ENCODE data around the gene CCDC14.

CCDC14 gene

DNA sequence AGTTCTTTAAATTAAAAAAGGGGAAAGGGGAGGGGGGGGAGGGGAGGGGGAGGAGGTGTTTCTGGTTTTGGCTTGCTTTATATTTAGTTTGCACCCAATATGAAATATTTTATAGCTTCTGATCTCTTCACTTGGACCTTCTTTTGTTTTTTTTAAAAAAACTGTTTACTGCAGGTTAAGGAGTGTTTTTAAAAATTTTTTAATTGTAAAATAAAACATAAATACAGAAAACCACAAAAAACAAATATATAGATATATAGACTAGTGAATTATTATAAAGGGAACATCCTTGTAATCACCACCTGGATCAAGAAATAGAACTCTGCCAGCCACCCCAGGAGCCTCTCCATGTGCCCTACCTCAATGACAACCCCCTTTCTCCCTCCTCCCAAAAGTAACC, 76.0 kb downstream of the CCDC14 start:
- Histone ChIP-seq H3K36me3 (ENCODE audit: low read length) (no peaks in the 10 kb centered on the region), H3K79me2 (ENCODE audit: insufficient read depth, low read length) (no peaks in the 10 kb centered on the region), H3K27me3 (ENCODE audit: low read length) (no peaks in the 10 kb centered on the region), H3K9me3 (ENCODE audit: insufficient read depth, low read length) (no peaks in the 10 kb centered on the region), H3K4me3 (ENCODE audit: insufficient read depth, low read length, poor library complexity, severe bottlenecking) (no peak overlapping the region), H4K20me1 (ENCODE audit: low read depth, low read length) (no peaks in the 10 kb centered on the region), H3K4me2 (ENCODE audit: low read depth, low read length, poor library complexity, severe bottlenecking) (no peak overlapping the region), H3F3A (ENCODE audit: insufficient read depth) (no peaks in the 10 kb centered on the region), H3K9ac (ENCODE audit: low read length) (no peak overlapping the region), H3K9me2 (replicated peaks; ENCODE audit: insufficient read depth, low read length) (no peaks in the 10 kb centered on the region), H3K27ac (ENCODE audit: low read depth, low read length) (no peak overlapping the region), H2AFZ (ENCODE audit: low read depth, low read length, severe bottlenecking) (no peak overlapping the region)
- TF ChIP-seq EZH2phosphoT487 (conservative IDR thresholded peaks at IDR 0.05; ENCODE audit: low read length), result no peak
- TF ChIP-seq, protein P1, sequence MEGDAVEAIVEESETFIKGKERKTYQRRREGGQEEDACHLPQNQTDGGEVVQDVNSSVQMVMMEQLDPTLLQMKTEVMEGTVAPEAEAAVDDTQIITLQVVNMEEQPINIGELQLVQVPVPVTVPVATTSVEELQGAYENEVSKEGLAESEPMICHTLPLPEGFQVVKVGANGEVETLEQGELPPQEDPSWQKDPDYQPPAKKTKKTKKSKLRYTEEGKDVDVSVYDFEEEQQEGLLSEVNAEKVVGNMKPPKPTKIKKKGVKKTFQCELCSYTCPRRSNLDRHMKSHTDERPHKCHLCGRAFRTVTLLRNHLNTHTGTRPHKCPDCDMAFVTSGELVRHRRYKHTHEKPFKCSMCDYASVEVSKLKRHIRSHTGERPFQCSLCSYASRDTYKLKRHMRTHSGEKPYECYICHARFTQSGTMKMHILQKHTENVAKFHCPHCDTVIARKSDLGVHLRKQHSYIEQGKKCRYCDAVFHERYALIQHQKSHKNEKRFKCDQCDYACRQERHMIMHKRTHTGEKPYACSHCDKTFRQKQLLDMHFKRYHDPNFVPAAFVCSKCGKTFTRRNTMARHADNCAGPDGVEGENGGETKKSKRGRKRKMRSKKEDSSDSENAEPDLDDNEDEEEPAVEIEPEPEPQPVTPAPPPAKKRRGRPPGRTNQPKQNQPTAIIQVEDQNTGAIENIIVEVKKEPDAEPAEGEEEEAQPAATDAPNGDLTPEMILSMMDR (IDR thresholded peaks at IDR 0.05; ENCODE audit: insufficient read depth, low read length, poor library complexity, severe bottlenecking), result no peak

DNA sequence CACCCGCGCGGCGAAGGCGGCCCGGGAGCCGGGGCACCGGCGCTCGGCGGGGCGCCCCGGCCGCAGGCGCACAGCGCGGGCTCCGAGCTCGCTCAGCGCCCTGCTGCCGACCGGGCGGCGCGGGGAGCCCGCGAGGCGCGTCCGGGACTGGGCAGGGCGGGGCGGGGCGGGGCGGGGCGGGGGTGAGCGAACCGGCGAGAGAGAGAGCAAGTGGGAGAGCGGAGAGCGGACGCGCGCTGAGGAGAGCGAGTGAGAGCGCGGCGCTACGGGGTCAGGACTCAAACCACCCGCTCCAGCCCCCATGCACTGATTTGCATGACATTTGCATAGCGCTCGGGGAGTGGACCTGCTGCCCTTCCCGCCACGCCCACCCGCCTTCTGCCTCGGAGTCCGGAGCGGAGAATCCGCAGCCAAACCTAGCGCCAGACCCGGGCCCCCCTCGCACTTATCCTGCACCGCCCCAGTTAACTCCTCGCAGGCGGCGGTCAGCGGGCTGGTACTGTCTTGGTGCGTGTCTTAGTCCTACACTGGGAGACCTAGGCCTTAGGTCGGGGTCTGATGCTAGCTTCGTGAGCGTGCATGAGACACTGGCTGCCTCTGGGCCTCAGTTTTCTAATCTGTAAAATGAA, 76.7 kb downstream of the CCDC14 start, which contains the start of gene MYLK:
Gene MYLK (minus strand): TSS at position 130 of the 629 bp plus-strand sequence. CDS start 90,491 bp downstream, outside the sequence.
- Histone ChIP-seq H3K4me2 (ENCODE audit: low read depth, low read length, poor library complexity, severe bottlenecking) (no peak within 1 kb of the TSS), H3K27me3 (ENCODE audit: low read length) (no peaks in the 10 kb centered on the region), H3K9ac (ENCODE audit: low read length) (no peak within 1 kb of the TSS), H3K79me2 (ENCODE audit: insufficient read depth, low read length) (no peaks in the 10 kb centered on the region), H3K9me3 (ENCODE audit: insufficient read depth, low read length) (no peaks in the 10 kb centered on the region), H4K20me1 (ENCODE audit: low read depth, low read length) (no peaks in the 10 kb centered on the region), H3F3A (ENCODE audit: insufficient read depth) (no peaks in the 10 kb centered on the region), H2AFZ (ENCODE audit: low read depth, low read length, severe bottlenecking) (no peak within 1 kb of the TSS), H3K27ac (ENCODE audit: low read depth, low read length) (no peak within 1 kb of the TSS), H3K4me3 (ENCODE audit: insufficient read depth, low read length, poor library complexity, severe bottlenecking) (no peak within 1 kb of the TSS), H3K36me3 (ENCODE audit: low read length) (no peaks in the 10 kb centered on the region), H3K9me2 (replicated peaks; ENCODE audit: insufficient read depth, low read length) (no peaks in the 10 kb centered on the region)
- TF ChIP-seq, protein P1 (IDR thresholded peaks at IDR 0.05; ENCODE audit: insufficient read depth, low read length, poor library complexity, severe bottlenecking), result no peak
- no peak for TF ChIP-seq EZH2phosphoT487 (conservative IDR thresholded peaks at IDR 0.05; ENCODE audit: low read length)

DNA sequence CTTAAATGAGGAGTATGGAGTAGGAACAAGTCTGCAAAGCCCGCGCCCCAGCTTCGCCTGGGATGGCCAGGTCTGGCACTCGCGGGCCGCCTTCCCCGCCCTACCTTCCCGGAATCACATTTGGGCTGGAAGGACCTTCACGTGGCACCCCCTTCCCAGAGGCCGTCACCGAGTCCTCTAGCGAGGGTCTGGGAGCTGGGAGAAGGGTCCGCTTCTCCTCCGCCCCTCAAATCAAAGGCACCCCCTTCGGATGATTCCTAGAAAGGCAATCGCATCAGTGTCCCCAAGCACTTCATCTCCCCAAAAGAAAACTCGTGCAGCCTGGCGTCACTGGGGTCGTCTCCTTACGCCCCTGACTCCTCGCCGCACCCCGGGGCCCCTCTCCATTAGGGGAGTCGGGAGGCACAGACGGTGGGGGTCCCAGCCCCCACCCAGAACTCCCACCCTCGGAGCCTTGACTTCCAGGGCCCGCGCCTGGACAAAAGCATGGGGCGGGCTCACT, 77.3 kb downstream of the CCDC14 start:
- no peak overlapping the region for H3K4me2 ChIP-seq (ENCODE audit: low read depth, low read length, poor library complexity, severe bottlenecking)
- no peaks in the 10 kb centered on the region for H3K36me3 ChIP-seq (ENCODE audit: low read length)
- no peaks in the 10 kb centered on the region for H3K27me3 ChIP-seq (ENCODE audit: low read length)
- no peak overlapping the region for H3K27ac ChIP-seq (ENCODE audit: low read depth, low read length)
- H3K79me2 ChIP-seq (ENCODE audit: insufficient read depth, low read length), result no peaks in the 10 kb centered on the region
- no peak overlapping the region for H3K4me3 ChIP-seq (ENCODE audit: insufficient read depth, low read length, poor library complexity, severe bottlenecking)
- H3F3A ChIP-seq (ENCODE audit: insufficient read depth), result no peaks in the 10 kb centered on the region
- TF ChIP-seq, protein P1 (IDR thresholded peaks at IDR 0.05; ENCODE audit: insufficient read depth, low read length, poor library complexity, severe bottlenecking), result no peak
- TF ChIP-seq EZH2phosphoT487 (conservative IDR thresholded peaks at IDR 0.05; ENCODE audit: low read length), result no peak
- H3K9me3 ChIP-seq (ENCODE audit: insufficient read depth, low read length), result no peaks in the 10 kb centered on the region
- H4K20me1 ChIP-seq (ENCODE audit: low read depth, low read length), result no peaks in the 10 kb centered on the region
- H3K9me2 ChIP-seq (replicated peaks; ENCODE audit: insufficient read depth, low read length), result no peaks in the 10 kb centered on the region
- H3K9ac ChIP-seq (ENCODE audit: low read length), result no peak overlapping the region
- no peak overlapping the region for H2AFZ ChIP-seq (ENCODE audit: low read depth, low read length, severe bottlenecking)
